ENCODE data around the gene ZNF385C. TPM values are rescaled to one million over a fixed set of nuclear protein-coding genes. Genes with fewer than 3 reads are reported as not detected.
A peak's percentile ranks its signal among the peaks of the same experiment; 100 is the strongest.

Gene ZNF385C
- total RNA-seq, 1 experiment from 2014 or later: 3.7 TPM

- Mint-ChIP-seq H3K9me3 (no peaks in the 10 kb centered on the region), H3K36me3 (no peaks in the 10 kb centered on the region), H3K27ac (peak overlapping the region; percentile 26; the same call in 1 of the 2 replicates), H3K4me3 (no peak overlapping the region), H3K27me3 (ENCODE audit: low read depth) (peaks cover 9% of the 10 kb centered on the region), H3K4me1 (peaks cover 7% of the 10 kb centered on the region; the same call in 1 of the 2 replicates)
- ATAC-seq (no peak), DNase-seq (ENCODE audit: low spot score) (no peak)
- CTCF ChIA-PET: interaction anchor here (1.0 to 1.6 kb wide), 6 partner anchors 9 to 57 kb away, joined by 3 to 8 read pairs (median 3); partner anchors contain the start of gene NKIRAS2
- TF ChIP-seq ZNF425 (CRISPR knock-in tag; conservative IDR thresholded peaks at IDR 0.05): no peak
- no peak for TF ChIP-seq EMX1 (CRISPR knock-in tag; IDR thresholded peaks at IDR 0.05)
- no peak for TF ChIP-seq NR1H2 (CRISPR knock-in tag; IDR thresholded peaks at IDR 0.05)
- no peak for TF ChIP-seq GRHL2 (CRISPR knock-in tag; IDR thresholded peaks at IDR 0.05; ENCODE audit: insufficient replicate concordance, severe bottlenecking)
- no peak for TF ChIP-seq ATF2 (CRISPR knock-in tag; IDR thresholded peaks at IDR 0.05; ENCODE audit: borderline replicate concordance, low read depth)
- no peak for TF ChIP-seq E2F4 (CRISPR knock-in tag; IDR thresholded peaks at IDR 0.05; ENCODE audit: borderline replicate concordance, low read depth)
- no peak for TF ChIP-seq CTCF (IDR thresholded peaks at IDR 0.05)
- no peak for TF ChIP-seq ZNF671 (CRISPR knock-in tag; IDR thresholded peaks at IDR 0.05)
- TF ChIP-seq ZNF263 (CRISPR knock-in tag; IDR thresholded peaks at IDR 0.05; ENCODE audit: low read depth): no peak
- TF ChIP-seq IRF1 (CRISPR knock-in tag; IDR thresholded peaks at IDR 0.05): no peak
- no peak for TF ChIP-seq ATF1 (CRISPR knock-in tag; IDR thresholded peaks at IDR 0.05)
- no peak for TF ChIP-seq USF2 (CRISPR knock-in tag; IDR thresholded peaks at IDR 0.05)
- no peak for TF ChIP-seq ZNF512 (CRISPR knock-in tag; IDR thresholded peaks at IDR 0.05; ENCODE audit: borderline replicate concordance)
- POLR2A ChIA-PET: no interaction called here
Observed at GRCh38 chr17:42076797-42077559, 21.3 kb downstream of the ZNF385C start.
